Activated CD4-positive, alpha-beta T cell treated with anti-CD3 and anti-CD28 coated beads for 36 hours (primary cell): ENCODE data around the gene KIAA1191. TPM values are rescaled to one million over a fixed set of nuclear protein-coding genes. Genes with fewer than 3 reads are reported as not detected.
"Not testable (repeated sequence)": the region's sequence is repeated elsewhere in the genome, so short reads cannot be mapped to it uniquely, and the experiment has no call there.

Experiments used
- ATAC-seq: fragments of 200-7000 bp; cut with Tn5 transposase; one replicate; pipeline ENCODE4 v1.10.0; 2021; ENCODE audit warnings: mild to moderate bottlenecking, moderate library complexity
- CTCF ChIA-PET: fragments of 350-600 bp; sonication (Branson Sonifier 250); formaldehyde crosslinking; loops from one replicate; lab custom pipeline; 2021; ENCODE audit warnings: antibody characterized with exemption; lab: Charles Lee
- POLR2A ChIA-PET: fragments of 350-600 bp; sonication (Branson Sonifier 250); formaldehyde crosslinking; loops from one replicate; lab custom pipeline; 2021; ENCODE audit warnings: antibody characterized with exemption, inconsistent platforms; lab: Charles Lee
- DNase-seq: peaks from one replicate; pipeline ENCODE4 v3.0.0-alpha.2; 2020
- H3K27ac Mint-ChIP-seq: one replicate; pipeline ENCODE4 v1.8.0; 2021; ENCODE audit warnings: mixed read lengths
- H3K27me3 Mint-ChIP-seq: one replicate; pipeline ENCODE4 v1.8.0; 2021; ENCODE audit warnings: mixed read lengths
- H3K36me3 Mint-ChIP-seq: one replicate; pipeline ENCODE4 v1.8.0; 2021; ENCODE audit warnings: low read depth, mixed read lengths
- H3K4me1 Mint-ChIP-seq: one replicate; pipeline ENCODE4 v1.8.0; 2021; ENCODE audit warnings: mixed read lengths
- H3K4me3 Mint-ChIP-seq: one replicate; pipeline ENCODE4 v1.8.0; 2021; ENCODE audit warnings: mild to moderate bottlenecking, moderate library complexity, mixed read lengths
- H3K9me3 Mint-ChIP-seq: one replicate; pipeline ENCODE4 v1.8.0; 2021; ENCODE audit warnings: low read depth, mixed read lengths
- intact Hi-C, 2 experiments: fragments of 100-400 bp; cut with DNase I in 1 of 2; cut with micrococcal nuclease in 1 of 2; formaldehyde crosslinking; loops; one replicate each; pipeline versions ENCODE4 v1.14.2 to v1.15.1; 2022 to 2024; cut with DNase I, micrococcal nuclease
- microRNA-seq: library from miRNA; unstranded; fragments of <30 nt; microRNA quantifications from one replicate; pipeline ENCODE4 v1.2.0, GENCODE V29; 2021; ENCODE audit warnings: borderline replicate concordance
- total RNA-seq, 2 experiments: library from RNA; stranded (reverse); gene quantifications; one replicate each; pipeline ENCODE4 v1.2.3, GENCODE V29; 2021

Gene KIAA1191
- total RNA-seq, 2 experiments from 2014 or later = 42.2 to 52.6 TPM

DNA sequence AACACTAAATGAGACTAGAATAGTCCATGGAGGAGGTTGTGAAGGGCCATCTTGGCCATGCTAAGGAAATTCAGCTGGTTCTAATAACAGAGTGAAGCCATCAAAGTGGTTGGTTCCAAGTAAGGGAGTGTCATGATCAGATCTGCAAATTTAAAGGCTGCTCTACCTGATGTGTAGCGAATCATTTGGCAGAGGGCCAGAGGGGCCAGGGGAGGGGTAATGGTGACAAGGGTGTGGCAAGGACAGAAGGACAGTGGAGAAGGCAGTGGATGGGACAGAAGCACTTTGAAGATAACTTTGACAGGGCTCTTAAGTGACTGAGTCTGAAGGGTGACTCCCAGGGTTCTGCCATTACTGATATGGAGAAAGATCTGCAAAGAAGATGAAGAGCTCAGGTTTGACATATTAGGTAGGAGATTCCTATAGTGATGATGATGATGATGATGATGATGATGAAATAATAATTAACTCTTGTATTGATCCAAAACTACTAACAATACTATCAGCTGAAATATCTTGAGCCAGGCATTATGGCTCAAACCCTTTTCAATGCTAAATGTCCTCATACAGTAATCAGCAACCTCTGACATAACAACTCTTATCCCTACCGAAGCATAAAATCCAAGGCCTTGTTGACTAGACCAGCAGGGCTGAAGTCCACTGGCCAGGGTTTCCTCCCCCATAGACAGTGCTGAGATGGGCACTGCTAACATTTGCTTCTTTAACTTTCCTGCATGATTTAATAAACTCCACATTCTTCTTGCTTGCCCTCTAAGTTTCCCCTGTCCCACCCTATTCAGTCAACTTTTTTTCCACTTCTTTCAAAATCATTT is 20.0 kb downstream of the KIAA1191 start:
- Mint-ChIP-seq H3K36me3 (peaks cover 13% of the 10 kb centered on the region), H3K4me3 (no peak overlapping the region), H3K27ac (no peak overlapping the region), H3K4me1 (no peaks in the 10 kb centered on the region), H3K27me3 (no peaks in the 10 kb centered on the region), H3K9me3 (no peaks in the 10 kb centered on the region)
- ChIA-PET CTCF (no interaction called here), POLR2A (no interaction called here)
- intact Hi-C loops = no loop called here
- no peak for ATAC-seq
- DNase-seq = no peak

GRCh38 chr5:176339304-176339703 is 22.3 kb downstream of the KIAA1191 start:
- H3K9me3 Mint-ChIP-seq = no peaks in the 10 kb centered on the region
- DNase-seq (no peak), ATAC-seq (no peak)
- no peaks in the 10 kb centered on the region for H3K4me1 Mint-ChIP-seq
- H3K27me3 Mint-ChIP-seq = no peaks in the 10 kb centered on the region
- intact Hi-C loops = no loop called here
- H3K27ac Mint-ChIP-seq = no peak overlapping the region
- ChIA-PET CTCF (interaction anchor here (0.7 kb wide), 1 partner anchor 568 kb away, joined by 3 read pairs; no protein-coding TSS in a partner anchor), POLR2A (no interaction called here)
- peaks cover 16% of the 10 kb centered on the region for H3K36me3 Mint-ChIP-seq
- H3K4me3 Mint-ChIP-seq = no peak overlapping the region

GRCh38 chr5:176337913-176338312 is 23.7 kb downstream of the KIAA1191 start:
- POLR2A ChIA-PET = no interaction called here
- no peaks in the 10 kb centered on the region for H3K27me3 Mint-ChIP-seq
- CTCF ChIA-PET = no interaction called here
- intact Hi-C loops = no loop called here
- H3K9me3 Mint-ChIP-seq = peaks cover 3% of the 10 kb centered on the region
- no peak overlapping the region for H3K27ac Mint-ChIP-seq
- DNase-seq (no peak), ATAC-seq (no peak)
- H3K4me3 Mint-ChIP-seq = no peak overlapping the region
- peaks cover 22% of the 10 kb centered on the region for H3K36me3 Mint-ChIP-seq
- no peaks in the 10 kb centered on the region for H3K4me1 Mint-ChIP-seq

- Mint-ChIP-seq H3K4me3 (no peak overlapping the region), H3K36me3 (peaks cover 31% of the 10 kb centered on the region), H3K27ac (no peak overlapping the region), H3K9me3 (peaks cover 3% of the 10 kb centered on the region), H3K27me3 (no peaks in the 10 kb centered on the region), H3K4me1 (no peaks in the 10 kb centered on the region)
- intact Hi-C loops = no loop called here
- POLR2A ChIA-PET = no interaction called here
- ATAC-seq (no peak), DNase-seq (no peak)
- CTCF ChIA-PET = interaction anchor here (0.7 to 0.8 kb wide), 2 partner anchors 14 to 106 kb away, joined by 3 to 5 read pairs; no protein-coding TSS in a partner anchor
Observed at GRCh38 chr5:176334031-176334770, 27.4 kb downstream of the KIAA1191 start.

GRCh38 chr5:176320577-176320976 is 41.0 kb downstream of the KIAA1191 start:
- intact Hi-C loops = no loop called here
- ChIA-PET CTCF (interaction anchor here (0.6 to 1.0 kb wide), 2 partner anchors 14 to 688 kb away, joined by 3 read pairs; no protein-coding TSS in a partner anchor), POLR2A (no interaction called here)
- Mint-ChIP-seq H3K4me3 (no peak overlapping the region), H3K4me1 (no peaks in the 10 kb centered on the region), H3K27me3 (no peaks in the 10 kb centered on the region), H3K9me3 (no peaks in the 10 kb centered on the region), H3K27ac (no peak overlapping the region), H3K36me3 (peaks cover 12% of the 10 kb centered on the region)
- no peak for ATAC-seq
- no peak for DNase-seq

- ChIA-PET CTCF (interaction anchor here (0.6 to 1.0 kb wide), 3 partner anchors 9 to 687 kb away, joined by 3 read pairs; no protein-coding TSS in a partner anchor), POLR2A (no interaction called here)
- Mint-ChIP-seq H3K36me3 (peaks cover 16% of the 10 kb centered on the region), H3K9me3 (no peaks in the 10 kb centered on the region), H3K27ac (no peak overlapping the region), H3K4me1 (no peaks in the 10 kb centered on the region), H3K27me3 (no peaks in the 10 kb centered on the region), H3K4me3 (no peak overlapping the region)
- DNase-seq (no peak), ATAC-seq (no peak)
- intact Hi-C loops = no loop called here
Observed at GRCh38 chr5:176319827-176320554, 41.6 kb downstream of the KIAA1191 start.

DNA sequence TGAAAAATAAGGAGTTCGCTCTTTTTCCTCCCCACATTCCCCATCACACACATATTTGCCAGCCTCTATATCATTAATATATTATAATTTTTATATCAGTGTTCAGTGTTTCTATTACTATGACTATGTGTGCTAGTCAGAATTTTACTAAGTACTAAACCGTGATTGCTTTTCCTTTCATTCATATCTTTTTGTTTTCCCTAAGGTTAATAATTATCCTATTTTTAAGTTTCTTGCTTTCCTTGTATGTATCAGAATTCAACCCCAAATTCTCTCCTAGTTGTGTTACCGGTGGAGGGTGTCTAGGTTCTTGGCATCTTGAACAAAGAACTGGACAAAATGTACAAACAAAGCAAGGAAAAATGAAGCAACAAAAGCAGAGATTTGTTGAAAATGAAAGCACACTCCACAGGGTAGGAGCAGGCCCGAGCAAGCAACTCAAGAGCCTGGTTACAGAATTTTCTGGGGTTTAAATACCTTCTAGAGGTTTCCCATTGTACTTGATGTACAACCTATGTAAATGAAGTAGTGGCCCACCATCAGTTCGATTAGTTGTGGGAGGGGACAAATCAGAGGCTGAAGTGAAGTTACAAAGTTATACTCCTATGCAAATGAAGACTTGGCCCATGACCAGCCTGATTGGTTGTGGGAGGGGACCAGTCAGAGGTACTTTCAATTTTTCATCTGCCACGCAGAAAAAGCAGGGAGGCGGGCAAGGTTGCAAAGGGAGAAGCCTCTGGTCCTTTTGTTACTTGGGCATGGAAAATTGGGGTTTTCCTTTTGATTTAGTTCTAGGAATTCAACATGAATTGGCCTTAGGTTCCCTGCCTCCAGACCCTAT is 43.8 kb downstream of the KIAA1191 start:
- POLR2A ChIA-PET = no interaction called here
- intact Hi-C loops = no loop called here
- peaks cover 20% of the 10 kb centered on the region for H3K36me3 Mint-ChIP-seq
- no peak overlapping the region for H3K27ac Mint-ChIP-seq
- no peaks in the 10 kb centered on the region for H3K4me1 Mint-ChIP-seq
- ATAC-seq (no peak), DNase-seq (no peak)
- CTCF ChIA-PET = no interaction called here
- H3K4me3 Mint-ChIP-seq = no peak overlapping the region
- no peaks in the 10 kb centered on the region for H3K9me3 Mint-ChIP-seq
- H3K27me3 Mint-ChIP-seq = no peaks in the 10 kb centered on the region

DNA sequence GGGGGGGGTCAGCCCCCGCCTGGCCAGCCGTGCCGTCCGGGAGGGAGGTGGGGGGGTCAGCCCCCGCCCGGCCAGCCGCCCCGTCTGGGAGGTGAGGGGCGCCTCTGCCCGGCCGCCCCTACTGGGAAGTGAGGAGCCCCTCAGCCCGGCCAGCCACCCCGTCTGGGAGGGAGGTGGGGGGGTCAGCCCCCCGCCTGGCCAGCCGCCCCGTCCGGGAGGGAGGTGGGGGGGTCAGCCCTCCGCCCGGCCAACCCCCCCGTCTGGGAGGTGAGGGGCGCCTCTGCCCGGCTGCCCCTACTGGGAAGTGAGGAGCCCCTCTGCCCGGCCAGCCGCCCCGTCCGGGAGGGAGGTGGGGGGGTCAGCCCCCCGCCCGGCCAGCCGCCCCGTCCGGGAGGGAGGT is 56.2 kb downstream of the KIAA1191 start:
- intact Hi-C loops = not testable (repeated sequence)

More for the DNA sequence above, 56.2 kb downstream of the KIAA1191 start:
- CTCF ChIA-PET, H3K27ac Mint-ChIP-seq, POLR2A ChIA-PET, H3K9me3 Mint-ChIP-seq, H3K4me3 Mint-ChIP-seq, ATAC-seq, H3K4me1 Mint-ChIP-seq, DNase-seq, H3K27me3 Mint-ChIP-seq: not testable (repeated sequence)
- peaks cover 35% of the 10 kb centered on the region for H3K36me3 Mint-ChIP-seq

Small RNA genes within 50 kb of the gene (microRNA-seq; reads per million reads assigned to microRNA genes)
- 15.2 reads per million, percentile 38 among the genes with 10 or more reads in this experiment for gene MIR1271

Other genes with a start within 250 kb of the KIAA1191 start
- 10 to 100 TPM; 24.0 to 27.6 TPM for gene SIMC1, start 123.3 kb downstream of the KIAA1191 start, total RNA-seq
- 10 to 100 TPM; 12.3 to 15.6 TPM for gene ARL10, start 3.7 kb upstream of the KIAA1191 start, total RNA-seq
- 10 to 100 TPM; 54.3 to 65.4 TPM for gene NOP16, start 26.8 kb upstream of the KIAA1191 start, total RNA-seq
- gene HIGD2A, start 27.0 kb upstream of the KIAA1191 start, total RNA-seq = 100 to 1,000 TPM; 104 to 140 TPM
- gene CLTB, start 54.8 kb upstream of the KIAA1191 start, total RNA-seq = 10 to 100 TPM; 39.3 to 47.8 TPM
- gene FAF2, start 86.6 kb upstream of the KIAA1191 start, total RNA-seq = 10 to 100 TPM; 37.6 to 44.8 TPM
- 10 to 100 TPM; 61.6 to 62.9 TPM for gene RNF44, start 175.6 kb upstream of the KIAA1191 start, total RNA-seq
- gene CDHR2, start 187.6 kb upstream of the KIAA1191 start, total RNA-seq = under 1 TPM; 0.37 to 0.61 TPM
- gene GPRIN1, start 248.4 kb upstream of the KIAA1191 start, total RNA-seq = 1 to 10 TPM; 3.8 to 4.1 TPM